Tibial nerve (tissue), 4 donors: ENCODE results near the gene RRP7A. TPM values are rescaled to one million over a fixed set of nuclear protein-coding genes. Genes with fewer than 3 reads are reported as not detected.
"Not testable (repeated sequence)": the region's sequence is repeated elsewhere in the genome, so short reads cannot be mapped to it uniquely, and the experiment has no call there.

Experiments used
- DNase-seq, 2 donors: peaks; one replicate each; pipeline ENCODE4 v3.0.0-alpha.2; 2019; ENCODE audit warnings: low spot score in 2 of 2
- H3K27ac ChIP-seq, 4 donors: fragments of 200-600 bp; sonication (generic) in 3 of 4; one replicate each; pipeline ENCODE4 v1.5.1; 2017 to 2019; ENCODE audit warnings: mild to moderate bottlenecking in 1 of 4
- H3K27me3 ChIP-seq, 2 donors: fragments of 200-600 bp; sonication (generic) in 1 of 2; one replicate each; pipeline versions ENCODE4 v1.5.1 to v1.6.0; 2017 to 2019
- H3K36me3 ChIP-seq, 3 donors: fragments of 200-600 bp; sonication (generic); one replicate each; pipeline ENCODE4 v1.5.1; 2018 to 2019
- H3K4me1 ChIP-seq, 4 donors: fragments of 200-600 bp; sonication (generic) in 3 of 4; one replicate each; pipeline ENCODE4 v1.5.1; 2017 to 2019
- H3K4me3 ChIP-seq, 4 donors: fragments of 200-600 bp; sonication (generic) in 3 of 4; one replicate each; pipeline ENCODE4 v1.5.1; 2017 to 2019; ENCODE audit warnings: mild to moderate bottlenecking in 1 of 4, moderate library complexity in 1 of 4
- H3K9me3 ChIP-seq, 4 donors: fragments of 200-600 bp; sonication (generic) in 3 of 4; one replicate each; pipeline ENCODE4 v1.5.1; 2017 to 2019
- CTCF ChIP-seq, 5 experiments: fragments of 200-600 bp in 3 of 5; fragments of 450-650 bp in 2 of 5; sonication (generic) in 3 of 5; IDR thresholded peaks; one replicate each; pipeline ENCODE4 v1.5.1; 2016 to 2019; ENCODE audit warnings: antibody characterized with exemption in 5 of 5, mild to moderate bottlenecking in 3 of 5, moderate library complexity in 2 of 5
- EP300 ChIP-seq, 2 donors: sonication (generic); formaldehyde crosslinking; IDR thresholded peaks; one replicate each; pipeline ENCODE4 v1.6.1; 2017; ENCODE audit warnings: antibody characterized with exemption in 2 of 2, mild to moderate bottlenecking in 1 of 2
- POLR2A ChIP-seq, 2 donors: fragments of 450-650 bp; IDR thresholded peaks; one replicate each; pipeline ENCODE4 v1.6.1; 2017; ENCODE audit warnings: antibody characterized with exemption in 2 of 2, mild to moderate bottlenecking in 2 of 2, moderate library complexity in 2 of 2
- WGBS, 2 donors: methylation state at CpG; one replicate each; pipeline ENCODE4 v1.1.5; 2018; 5-methylcytosine and 5-hydroxymethylcytosine counted together
- total RNA-seq, 4 donors: library from RNA; depleted of rRNA; stranded (reverse); fragments of >200 nt; gene quantifications; one replicate each; pipeline ENCODE4 v1.1.0, GENCODE V29; 2016

Gene RRP7A
- total RNA-seq, 4 donors from 2014 or later: 25.7 to 37.8 (median 29.6) TPM

DNA sequence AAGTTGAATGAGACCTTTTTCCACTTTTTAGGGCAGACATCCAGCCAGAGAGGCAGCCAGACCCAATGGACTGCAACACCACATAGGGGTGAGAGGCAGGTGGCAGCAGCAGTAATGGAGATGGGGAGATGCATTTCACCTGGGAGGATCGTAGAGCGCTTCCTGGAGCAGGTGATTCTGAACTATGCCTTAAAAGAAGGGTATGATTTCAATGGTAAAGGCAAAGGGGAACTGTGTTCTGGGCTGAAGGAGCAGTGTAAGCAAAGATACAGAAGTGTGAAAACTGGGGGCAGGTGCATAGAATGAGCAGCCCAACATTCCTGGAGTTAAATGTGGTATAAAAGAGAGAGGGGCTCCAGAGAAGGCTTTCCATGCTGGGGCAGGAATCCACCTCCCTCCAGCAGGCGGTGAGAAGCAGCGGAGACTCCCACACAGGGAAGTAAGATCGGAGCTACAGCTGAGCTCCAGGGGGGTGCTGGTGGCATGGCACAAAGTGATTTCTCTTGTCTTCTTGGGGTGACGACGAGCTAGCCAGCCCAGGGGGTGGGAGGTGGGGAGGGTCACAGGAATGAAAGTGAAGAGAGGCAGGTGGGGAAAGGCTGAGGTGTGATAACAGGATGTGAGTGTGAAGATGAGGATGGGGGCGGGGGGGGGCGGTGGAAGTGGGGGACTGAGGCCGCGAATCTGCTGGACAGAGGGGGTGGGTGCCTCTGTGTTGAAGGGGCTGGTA lies 29.9 kb upstream of the RRP7A start:
- Histone ChIP-seq H3K4me3 (no peak overlapping the region), H3K4me1 (peaks cover 0 to 16% (median 5%) of the 10 kb centered on the region in 4 donors), H3K27me3 (no peaks in the 10 kb centered on the region), H3K9me3 (no peaks in the 10 kb centered on the region), H3K27ac (no peak overlapping the region), H3K36me3 (no peaks in the 10 kb centered on the region)
- 76 to 81% methylated on average over 11 of the region's 11 CpGs for WGBS, 2 donors
- TF ChIP-seq POLR2A (IDR thresholded peaks at IDR 0.05) (no peak), CTCF (IDR thresholded peaks at IDR 0.05) (no peak), EP300 (IDR thresholded peaks at IDR 0.05) (no peak)
- DNase-seq: no peak

- no peak for TF ChIP-seq EP300 (IDR thresholded peaks at IDR 0.05)
- no peak for TF ChIP-seq CTCF (IDR thresholded peaks at IDR 0.05)
- TF ChIP-seq POLR2A (IDR thresholded peaks at IDR 0.05): no peak
- H3K36me3 ChIP-seq: no peaks in the 10 kb centered on the region
- H3K27me3 ChIP-seq: no peaks in the 10 kb centered on the region
- no peak for DNase-seq
- peaks cover 0 to 9% (median 0%) of the 10 kb centered on the region in 4 donors for H3K4me1 ChIP-seq
- no peak overlapping the region for H3K4me3 ChIP-seq
- no peak overlapping the region for H3K27ac ChIP-seq
- H3K9me3 ChIP-seq: no peaks in the 10 kb centered on the region
- WGBS, 2 donors: 77 to 83% methylated on average over 19 of the region's 19 CpGs
Measured at GRCh38 chr22:42548597-42549330, 29.2 kb upstream of the RRP7A start.

DNA sequence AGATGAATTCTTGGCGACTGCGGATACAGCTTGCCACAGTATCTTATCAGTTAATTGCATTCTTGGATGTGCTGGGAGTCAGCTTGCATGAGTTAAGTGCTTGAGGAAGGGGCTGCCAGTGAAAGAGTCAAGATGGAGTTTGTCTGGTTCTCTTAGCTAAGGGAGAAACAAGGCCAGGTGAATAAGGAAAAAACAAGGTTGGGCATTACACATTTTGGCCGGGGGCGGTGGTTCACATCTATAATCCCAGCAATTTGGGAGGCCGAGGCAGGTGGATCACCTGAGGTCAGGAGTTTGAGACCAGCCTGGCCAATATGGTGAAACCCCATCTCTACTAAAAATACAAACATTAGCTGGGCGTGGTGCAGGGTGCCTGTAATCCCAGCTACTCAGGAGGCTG lies 28.5 kb upstream of the RRP7A start:
- H3K4me3 ChIP-seq, H3K27me3 ChIP-seq, H3K9me3 ChIP-seq, H3K36me3 ChIP-seq, H3K4me1 ChIP-seq, H3K27ac ChIP-seq, DNase-seq: not testable (repeated sequence)
- WGBS, 2 donors: 73 to 77% methylated on average over 6 of the region's 6 CpGs

GRCh38 chr22:42547562-42547961 lies 28.0 kb upstream of the RRP7A start:
- no peaks in the 10 kb centered on the region for H3K9me3 ChIP-seq
- H3K4me3 ChIP-seq: no peak overlapping the region
- H3K27ac ChIP-seq: no peak overlapping the region
- WGBS, 2 donors: 67 to 68% methylated on average over 9 of the region's 9 CpGs
- TF ChIP-seq POLR2A (IDR thresholded peaks at IDR 0.05): no peak
- no peak for TF ChIP-seq EP300 (IDR thresholded peaks at IDR 0.05)
- TF ChIP-seq CTCF (IDR thresholded peaks at IDR 0.05): no peak
- no peaks in the 10 kb centered on the region for H3K36me3 ChIP-seq
- H3K27me3 ChIP-seq: no peaks in the 10 kb centered on the region
- no peaks in the 10 kb centered on the region for H3K4me1 ChIP-seq
- DNase-seq: no peak

DNA sequence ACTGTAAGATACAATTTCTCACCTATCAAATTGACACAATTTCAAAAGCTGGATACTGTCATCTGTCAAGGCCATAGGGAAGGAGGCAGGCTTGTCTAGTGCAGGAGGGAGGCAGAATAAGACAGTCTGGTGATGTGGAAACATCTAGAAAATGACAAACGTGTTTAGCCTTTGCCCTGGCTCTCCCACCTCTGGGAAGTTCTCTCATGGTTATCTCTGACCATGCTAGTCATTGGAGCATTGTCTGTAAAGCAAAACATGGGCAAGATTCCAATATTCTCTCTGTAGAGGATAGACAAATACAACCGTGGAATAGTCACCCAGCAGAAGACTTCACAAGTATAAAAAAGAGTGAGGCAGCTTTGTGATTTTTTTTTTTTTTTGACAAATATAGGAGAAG lies 25.1 kb upstream of the RRP7A start:
- H3K36me3 ChIP-seq: no peaks in the 10 kb centered on the region
- no peaks in the 10 kb centered on the region for H3K9me3 ChIP-seq
- H3K27ac ChIP-seq: no peak overlapping the region
- DNase-seq: no peak
- TF ChIP-seq EP300 (IDR thresholded peaks at IDR 0.05): no peak
- TF ChIP-seq CTCF (IDR thresholded peaks at IDR 0.05): no peak
- no peak for TF ChIP-seq POLR2A (IDR thresholded peaks at IDR 0.05)
- WGBS, 2 donors: 9 to 12% methylated on average over 2 of the region's 2 CpGs
- no peaks in the 10 kb centered on the region for H3K4me1 ChIP-seq
- no peaks in the 10 kb centered on the region for H3K27me3 ChIP-seq
- H3K4me3 ChIP-seq: no peak overlapping the region

GRCh38 chr22:42539236-42539771 lies 19.7 kb upstream of the RRP7A start:
- not testable (repeated sequence) for H3K4me3 ChIP-seq, H3K36me3 ChIP-seq, DNase-seq, H3K9me3 ChIP-seq, H3K27me3 ChIP-seq
- H3K27ac ChIP-seq: peak overlapping the region in 2 of 4 donors; percentile 9 to 62
- H3K4me1 ChIP-seq: peaks cover 0 to 13% (median 3%) of the 10 kb centered on the region in 4 donors
- 43 to 73% methylated on average over 8 of the region's 11 CpGs for WGBS, 2 donors

GRCh38 chr22:42537199-42537831 lies 17.7 kb upstream of the RRP7A start:
- H3K4me3 ChIP-seq, H3K36me3 ChIP-seq, H3K9me3 ChIP-seq, DNase-seq, H3K27me3 ChIP-seq: not testable (repeated sequence)
- 50 to 57% methylated on average over 11 to 14 of the region's 14 CpGs for WGBS, 2 donors
- Histone ChIP-seq H3K4me1 (peaks cover 0 to 19% (median 3%) of the 10 kb centered on the region in 4 donors), H3K27ac (peak overlapping the region in 3 of 4 donors; percentile 28 to 70 (median 62))

- not testable (repeated sequence) for H3K4me3 ChIP-seq, H3K9me3 ChIP-seq, H3K27me3 ChIP-seq, H3K36me3 ChIP-seq, DNase-seq
- peak overlapping the region in 3 of 4 donors; percentile 28 to 70 (median 62) for H3K27ac ChIP-seq
- H3K4me1 ChIP-seq: peaks cover 0 to 19% (median 3%) of the 10 kb centered on the region in 4 donors
- 95% methylated on average over 18 of the region's 18 CpGs for WGBS, 2 donors
Measured at GRCh38 chr22:42536634-42537033, 17.0 kb upstream of the RRP7A start.
